ENCODE measurements around the gene GRIN1.

DNA sequence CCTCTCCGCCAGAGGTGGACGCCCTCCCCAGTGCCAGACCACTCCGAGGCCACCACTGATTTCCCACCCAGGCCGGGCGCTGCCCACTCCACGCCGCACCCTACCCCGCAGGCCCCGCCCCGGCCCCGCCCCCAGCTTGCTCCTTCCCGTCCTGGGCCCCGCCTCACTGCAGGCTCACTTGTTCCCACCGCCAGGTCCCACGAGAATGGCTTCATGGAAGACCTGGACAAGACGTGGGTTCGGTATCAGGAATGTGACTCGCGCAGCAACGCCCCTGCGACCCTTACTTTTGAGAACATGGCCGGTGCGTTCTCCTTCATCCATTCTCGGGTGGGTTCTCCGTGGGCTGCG lies 24.4 kb downstream of the GRIN1 start:
- TF ChIP-seq, protein P1, sequence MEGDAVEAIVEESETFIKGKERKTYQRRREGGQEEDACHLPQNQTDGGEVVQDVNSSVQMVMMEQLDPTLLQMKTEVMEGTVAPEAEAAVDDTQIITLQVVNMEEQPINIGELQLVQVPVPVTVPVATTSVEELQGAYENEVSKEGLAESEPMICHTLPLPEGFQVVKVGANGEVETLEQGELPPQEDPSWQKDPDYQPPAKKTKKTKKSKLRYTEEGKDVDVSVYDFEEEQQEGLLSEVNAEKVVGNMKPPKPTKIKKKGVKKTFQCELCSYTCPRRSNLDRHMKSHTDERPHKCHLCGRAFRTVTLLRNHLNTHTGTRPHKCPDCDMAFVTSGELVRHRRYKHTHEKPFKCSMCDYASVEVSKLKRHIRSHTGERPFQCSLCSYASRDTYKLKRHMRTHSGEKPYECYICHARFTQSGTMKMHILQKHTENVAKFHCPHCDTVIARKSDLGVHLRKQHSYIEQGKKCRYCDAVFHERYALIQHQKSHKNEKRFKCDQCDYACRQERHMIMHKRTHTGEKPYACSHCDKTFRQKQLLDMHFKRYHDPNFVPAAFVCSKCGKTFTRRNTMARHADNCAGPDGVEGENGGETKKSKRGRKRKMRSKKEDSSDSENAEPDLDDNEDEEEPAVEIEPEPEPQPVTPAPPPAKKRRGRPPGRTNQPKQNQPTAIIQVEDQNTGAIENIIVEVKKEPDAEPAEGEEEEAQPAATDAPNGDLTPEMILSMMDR (IDR thresholded peaks at IDR 0.05), result no peak
- TF ChIP-seq EP300 (IDR thresholded peaks at IDR 0.05), result no peak
